ENCODE measurements around the gene NYNRIN.
A peak's percentile ranks its signal among the peaks of the same experiment; 100 is the strongest.

Gene NYNRIN

GRCh38 chr14:24399447-24399822 lies 632 bp downstream of the NYNRIN start:
- Histone ChIP-seq H4K20me1 (peaks cover 44% of the 10 kb centered on the region), H3K36me3 (peaks cover 18% of the 10 kb centered on the region), H3K4me1 (peaks cover 84% of the 10 kb centered on the region), H3K9ac (peak overlapping the region; percentile 80), H3K9me3 (no peaks in the 10 kb centered on the region), H3K4me2 (peak overlapping the region; percentile 99), H3K27me3 (no peaks in the 10 kb centered on the region), H3K27ac (peak overlapping the region; percentile 75), H3K4me3 (peak overlapping the region; percentile 77)
- TF ChIP-seq Cebpa-rat (IDR thresholded peaks at IDR 0.05) = no peak

- H3K9ac ChIP-seq = peak overlapping the region; percentile 80
- peak overlapping the region; percentile 75 for H3K27ac ChIP-seq
- peaks cover 87% of the 10 kb centered on the region for H3K4me1 ChIP-seq
- no peaks in the 10 kb centered on the region for H3K27me3 ChIP-seq
- H3K4me3 ChIP-seq = peak overlapping the region; percentile 77
- H3K36me3 ChIP-seq = peaks cover 25% of the 10 kb centered on the region
- no peak for TF ChIP-seq Cebpa-rat (IDR thresholded peaks at IDR 0.05)
- H3K4me2 ChIP-seq = peak overlapping the region; percentile 99
- peaks cover 49% of the 10 kb centered on the region for H4K20me1 ChIP-seq
- H3K9me3 ChIP-seq = no peaks in the 10 kb centered on the region
These were observed 1.4 kb downstream of the NYNRIN start for GRCh38 chr14:24399999-24400718.

- Histone ChIP-seq H3K27me3 (no peaks in the 10 kb centered on the region), H3K27ac (peak overlapping the region; percentile 44; the same call in 1 of the 2 replicates), H3K9me3 (no peaks in the 10 kb centered on the region), H4K20me1 (peaks cover 49% of the 10 kb centered on the region), H3K36me3 (peaks cover 44% of the 10 kb centered on the region), H3K4me3 (peak overlapping the region; percentile 77; the same call in 1 of the 2 replicates), H3K4me1 (peaks cover 77% of the 10 kb centered on the region), H3K4me2 (peak overlapping the region; percentile 99), H3K9ac (peak overlapping the region; percentile 80)
- TF ChIP-seq Cebpa-rat (IDR thresholded peaks at IDR 0.05) = no peak
These were observed 3.3 kb downstream of the NYNRIN start for GRCh38 chr14:24401810-24402702.

- peaks cover 58% of the 10 kb centered on the region for H3K36me3 ChIP-seq
- TF ChIP-seq Cebpa-rat (IDR thresholded peaks at IDR 0.05) = no peak
- H3K4me3 ChIP-seq = no peak overlapping the region
- no peak overlapping the region for H3K9ac ChIP-seq
- H3K27me3 ChIP-seq = no peaks in the 10 kb centered on the region
- no peak overlapping the region for H3K27ac ChIP-seq
- no peaks in the 10 kb centered on the region for H3K9me3 ChIP-seq
- H3K4me1 ChIP-seq = peaks cover 78% of the 10 kb centered on the region
- H3K4me2 ChIP-seq = peak overlapping the region; percentile 24; the same call in 1 of the 2 replicates
- H4K20me1 ChIP-seq = peaks cover 49% of the 10 kb centered on the region
These were observed 4.6 kb downstream of the NYNRIN start for GRCh38 chr14:24403294-24403998.

- H3K27me3 ChIP-seq = no peaks in the 10 kb centered on the region
- peaks cover 87% of the 10 kb centered on the region for H3K4me1 ChIP-seq
- H3K9ac ChIP-seq = no peak overlapping the region
- peaks cover 56% of the 10 kb centered on the region for H4K20me1 ChIP-seq
- no peak overlapping the region for H3K4me3 ChIP-seq
- H3K9me3 ChIP-seq = no peaks in the 10 kb centered on the region
- TF ChIP-seq Cebpa-rat (IDR thresholded peaks at IDR 0.05) = no peak
- peak overlapping the region; percentile 26 for H3K4me2 ChIP-seq
- no peak overlapping the region for H3K27ac ChIP-seq
- peaks cover 64% of the 10 kb centered on the region for H3K36me3 ChIP-seq
These were observed 6.0 kb downstream of the NYNRIN start for GRCh38 chr14:24404814-24405213.

GRCh38 chr14:24406416-24406815 lies 7.6 kb downstream of the NYNRIN start:
- Histone ChIP-seq H3K36me3 (peaks cover 77% of the 10 kb centered on the region), H3K27me3 (no peaks in the 10 kb centered on the region), H4K20me1 (peaks cover 42% of the 10 kb centered on the region), H3K27ac (peak overlapping the region; percentile 45; the same call in 1 of the 2 replicates), H3K4me1 (peaks cover 87% of the 10 kb centered on the region), H3K9ac (no peak overlapping the region), H3K4me2 (0 out of 2 replicates have a peak overlapping the region, but pooled peaks have one; percentile 0), H3K9me3 (no peaks in the 10 kb centered on the region), H3K4me3 (no peak overlapping the region)
- no peak for TF ChIP-seq Cebpa-rat (IDR thresholded peaks at IDR 0.05)

- Histone ChIP-seq H3K9me3 (no peaks in the 10 kb centered on the region), H3K4me2 (peak overlapping the region; percentile 92), H3K27me3 (no peaks in the 10 kb centered on the region), H3K27ac (peak overlapping the region; percentile 81), H3K4me3 (no peak overlapping the region; the same call in 1 of the 2 replicates), H3K36me3 (peaks cover 83% of the 10 kb centered on the region), H4K20me1 (peaks cover 28% of the 10 kb centered on the region), H3K4me1 (peaks cover 81% of the 10 kb centered on the region), H3K9ac (peak overlapping the region; percentile 57; the same call in 1 of the 2 replicates)
- TF ChIP-seq Cebpa-rat (IDR thresholded peaks at IDR 0.05) = no peak
These were observed 9.0 kb downstream of the NYNRIN start for GRCh38 chr14:24407608-24408325.

GRCh38 chr14:24408764-24409163 lies 10.0 kb downstream of the NYNRIN start:
- Histone ChIP-seq H3K36me3 (peaks cover 84% of the 10 kb centered on the region), H4K20me1 (peaks cover 20% of the 10 kb centered on the region), H3K4me2 (peak overlapping the region; percentile 92), H3K4me3 (no peak overlapping the region), H3K9me3 (no peaks in the 10 kb centered on the region), H3K27ac (peak overlapping the region; percentile 81), H3K9ac (peak overlapping the region; percentile 57), H3K27me3 (no peaks in the 10 kb centered on the region), H3K4me1 (peaks cover 71% of the 10 kb centered on the region)
- no peak for TF ChIP-seq Cebpa-rat (IDR thresholded peaks at IDR 0.05)

- Histone ChIP-seq H4K20me1 (peaks cover 16% of the 10 kb centered on the region; the same call in 1 of the 2 replicates), H3K36me3 (peaks cover 87% of the 10 kb centered on the region), H3K4me2 (peak overlapping the region; percentile 92), H3K27me3 (no peaks in the 10 kb centered on the region), H3K9ac (peak overlapping the region; percentile 57), H3K27ac (peak overlapping the region; percentile 81), H3K9me3 (no peaks in the 10 kb centered on the region), H3K4me3 (0 out of 2 replicates have a peak overlapping the region, but pooled peaks have one; percentile 28), H3K4me1 (peaks cover 66% of the 10 kb centered on the region)
- TF ChIP-seq Cebpa-rat (IDR thresholded peaks at IDR 0.05) = no peak
These were observed 10.4 kb downstream of the NYNRIN start for GRCh38 chr14:24409192-24409591.

Data from BLaER1 (cell line).